ENCODE measurements around the gene TBC1D13. TPM values are rescaled to one million over a fixed set of nuclear protein-coding genes. Genes with fewer than 3 reads are reported as not detected.

Gene TBC1D13
- total and polyA plus RNA-seq, 2 donors from 2014 or later, result 29.0 to 38.5 TPM

DNA sequence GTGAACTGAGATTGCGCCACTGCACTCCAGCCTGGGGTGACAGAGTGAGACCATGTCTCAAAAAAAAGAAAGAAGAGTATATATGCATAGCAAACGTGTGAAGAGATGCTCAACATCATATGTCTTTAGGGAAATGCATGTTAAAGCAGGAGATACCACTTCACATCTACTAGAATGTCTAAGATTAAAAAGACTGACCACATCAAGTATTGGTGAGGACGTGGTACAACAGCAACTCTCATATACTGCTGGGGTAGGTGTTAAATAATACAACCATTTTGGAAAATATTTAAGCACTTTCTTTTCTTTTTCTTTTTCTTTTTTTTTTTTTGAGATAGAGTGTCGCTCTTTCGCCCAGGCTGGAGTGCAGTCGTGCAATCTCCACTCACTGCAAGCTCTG is 1.6 kb upstream of the TBC1D13 start:
- H3K4me3 ChIP-seq (ENCODE audit: low read length in 3 of 3), result no peak overlapping the region
- TF ChIP-seq, protein P1, sequence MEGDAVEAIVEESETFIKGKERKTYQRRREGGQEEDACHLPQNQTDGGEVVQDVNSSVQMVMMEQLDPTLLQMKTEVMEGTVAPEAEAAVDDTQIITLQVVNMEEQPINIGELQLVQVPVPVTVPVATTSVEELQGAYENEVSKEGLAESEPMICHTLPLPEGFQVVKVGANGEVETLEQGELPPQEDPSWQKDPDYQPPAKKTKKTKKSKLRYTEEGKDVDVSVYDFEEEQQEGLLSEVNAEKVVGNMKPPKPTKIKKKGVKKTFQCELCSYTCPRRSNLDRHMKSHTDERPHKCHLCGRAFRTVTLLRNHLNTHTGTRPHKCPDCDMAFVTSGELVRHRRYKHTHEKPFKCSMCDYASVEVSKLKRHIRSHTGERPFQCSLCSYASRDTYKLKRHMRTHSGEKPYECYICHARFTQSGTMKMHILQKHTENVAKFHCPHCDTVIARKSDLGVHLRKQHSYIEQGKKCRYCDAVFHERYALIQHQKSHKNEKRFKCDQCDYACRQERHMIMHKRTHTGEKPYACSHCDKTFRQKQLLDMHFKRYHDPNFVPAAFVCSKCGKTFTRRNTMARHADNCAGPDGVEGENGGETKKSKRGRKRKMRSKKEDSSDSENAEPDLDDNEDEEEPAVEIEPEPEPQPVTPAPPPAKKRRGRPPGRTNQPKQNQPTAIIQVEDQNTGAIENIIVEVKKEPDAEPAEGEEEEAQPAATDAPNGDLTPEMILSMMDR (IDR thresholded peaks at IDR 0.05; ENCODE audit: borderline replicate concordance, extremely low read depth, insufficient read depth), result no peak
- H3K27ac ChIP-seq (ENCODE audit: low read depth in 2 of 2, low read length in 2 of 2), result no peak overlapping the region
- intact Hi-C loops (cut with DNase I), result no loop called here
- peaks cover 0 to 11% (median 6%) of the 10 kb centered on the region in 3 donors for H3K4me1 ChIP-seq (ENCODE audit: control insufficient read depth in 2 of 3, insufficient read depth in 2 of 3, low read depth in 1 of 3, low read length in 3 of 3)
- no peaks in the 10 kb centered on the region for H3K9me3 ChIP-seq (ENCODE audit: control insufficient read depth in 2 of 3, insufficient read depth in 1 of 3, low read length in 3 of 3)
- no peak overlapping the region for H3K9ac ChIP-seq (ENCODE audit: low read length in 3 of 3)
- DNase-seq, result no peak
- no peaks in the 10 kb centered on the region for H3K27me3 ChIP-seq (ENCODE audit: control insufficient read depth, insufficient read depth, low read length)
- no peaks in the 10 kb centered on the region for H3K36me3 ChIP-seq (ENCODE audit: control insufficient read depth in 2 of 3, insufficient read depth in 3 of 3, low read length in 3 of 3)
- no peak for FAIRE-seq

DNA sequence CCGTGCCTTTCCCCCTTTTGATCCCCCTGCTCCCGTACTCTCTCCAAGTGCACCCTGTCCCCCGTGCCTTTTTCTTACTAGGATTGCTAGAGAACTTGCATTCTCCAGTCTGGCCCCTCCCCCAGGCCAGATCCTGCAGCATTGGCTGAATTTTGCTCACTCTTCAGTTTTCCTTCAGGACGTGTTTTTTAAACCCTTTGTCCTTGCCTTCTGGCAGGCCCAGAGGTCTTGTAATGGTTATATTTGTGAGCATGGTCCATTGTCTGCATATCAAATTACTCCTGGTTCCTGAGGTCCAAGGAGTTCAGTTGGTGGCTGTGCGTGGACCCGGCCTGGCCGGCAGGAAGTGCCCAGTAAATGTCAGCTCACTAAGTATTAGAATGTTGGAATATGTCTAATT is 606 bp downstream of the TBC1D13 start:
- Histone ChIP-seq H3K9ac (ENCODE audit: low read length in 3 of 3) (peak overlapping the region; percentile 22 to 79 (median 61)), H3K27ac (ENCODE audit: low read depth in 2 of 2, low read length in 2 of 2) (peak overlapping the region in 1 of 2 donors; percentile 87), H3K4me3 (ENCODE audit: low read length in 3 of 3) (peak overlapping the region; percentile 73 to 92 (median 80)), H3K4me1 (ENCODE audit: control insufficient read depth in 2 of 3, insufficient read depth in 2 of 3, low read depth in 1 of 3, low read length in 3 of 3) (peaks cover 0 to 11% (median 6%) of the 10 kb centered on the region in 3 donors), H3K36me3 (ENCODE audit: control insufficient read depth in 2 of 3, insufficient read depth in 3 of 3, low read length in 3 of 3) (peaks cover under 1 to 15% (median 11%) of the 10 kb centered on the region in 3 donors), H3K27me3 (ENCODE audit: control insufficient read depth, insufficient read depth, low read length) (no peaks in the 10 kb centered on the region), H3K9me3 (ENCODE audit: control insufficient read depth in 2 of 3, insufficient read depth in 1 of 3, low read length in 3 of 3) (no peaks in the 10 kb centered on the region)
- FAIRE-seq, result no peak
- peak in 2 of 5 donors; percentile 17 to 52 for DNase-seq
- intact Hi-C loops (cut with DNase I), result no loop called here
- TF ChIP-seq, protein P1 (IDR thresholded peaks at IDR 0.05; ENCODE audit: borderline replicate concordance, extremely low read depth, insufficient read depth), result no peak

DNA sequence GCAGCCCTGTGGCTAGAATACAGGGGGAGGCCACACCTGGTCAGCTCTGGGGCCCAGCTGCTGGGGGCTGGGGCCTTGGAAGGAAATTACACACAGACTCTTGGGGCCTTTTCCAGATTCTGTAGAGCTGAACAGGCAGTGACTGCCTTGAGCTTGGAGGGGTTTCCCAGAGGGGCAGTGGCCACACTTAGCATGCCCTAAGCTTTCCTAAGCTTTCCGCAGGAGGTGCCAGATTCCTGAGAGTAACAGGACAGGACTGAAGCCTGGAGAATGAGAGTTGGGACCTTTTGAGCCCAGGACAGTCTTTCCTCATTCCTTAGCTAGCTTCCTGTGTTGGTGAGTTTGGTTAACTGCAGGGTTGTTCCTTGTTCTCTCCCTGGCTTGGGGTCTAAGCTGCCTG is 1.4 kb downstream of the TBC1D13 start:
- no peak for FAIRE-seq

More for the DNA sequence above, 1.4 kb downstream of the TBC1D13 start:
- Histone ChIP-seq H3K36me3 (ENCODE audit: control insufficient read depth in 2 of 3, insufficient read depth in 3 of 3, low read length in 3 of 3) (peaks cover 3 to 19% (median 17%) of the 10 kb centered on the region in 3 donors), H3K27ac (ENCODE audit: low read depth in 2 of 2, low read length in 2 of 2) (peak overlapping the region in 1 of 2 donors; percentile 0), H3K9me3 (ENCODE audit: control insufficient read depth in 2 of 3, insufficient read depth in 1 of 3, low read length in 3 of 3) (no peaks in the 10 kb centered on the region), H3K4me1 (ENCODE audit: control insufficient read depth in 2 of 3, insufficient read depth in 2 of 3, low read depth in 1 of 3, low read length in 3 of 3) (peaks cover 0 to 13% (median 9%) of the 10 kb centered on the region in 3 donors), H3K9ac (ENCODE audit: low read length in 3 of 3) (peak overlapping the region in 1 of 3 donors; percentile 79), H3K4me3 (ENCODE audit: low read length in 3 of 3) (peak overlapping the region in 2 of 3 donors; percentile 73 to 92), H3K27me3 (ENCODE audit: control insufficient read depth, insufficient read depth, low read length) (no peaks in the 10 kb centered on the region)
- TF ChIP-seq, protein P1 (IDR thresholded peaks at IDR 0.05; ENCODE audit: borderline replicate concordance, extremely low read depth, insufficient read depth), result no peak
- no peak for DNase-seq
- intact Hi-C loops (cut with DNase I), result no loop called here
